Transverse colon (tissue), 4 donors: ENCODE data around the gene ZNF566.

Experiments
- EP300 ChIP-seq: sonication (generic); formaldehyde crosslinking; IDR thresholded peaks from one replicate; pipeline ENCODE4 v1.6.1; 2017; ENCODE audit warnings: antibody characterized with exemption, low read depth
- POLR2AphosphoS5 ChIP-seq, 3 donors: sonication (generic); formaldehyde crosslinking; IDR thresholded peaks; one replicate each; pipeline ENCODE4 v1.6.1; 2016; ENCODE audit warnings: antibody characterized with exemption in 3 of 3
- TF ChIP-seq, protein P1 (sequence below), 5 experiments: fragments of 200-600 bp in 3 of 5; fragments of 450-650 bp in 2 of 5; sonication (generic) in 3 of 5; IDR thresholded peaks; 1 replicate in 2 of 5; 2 replicates in 3 of 5; pipeline ENCODE4 v1.5.1; 2016 to 2017; ENCODE audit warnings: antibody characterized with exemption in 5 of 5, inconsistent platforms in 3 of 5, mild to moderate bottlenecking in 2 of 5, moderate library complexity in 1 of 5

DNA sequence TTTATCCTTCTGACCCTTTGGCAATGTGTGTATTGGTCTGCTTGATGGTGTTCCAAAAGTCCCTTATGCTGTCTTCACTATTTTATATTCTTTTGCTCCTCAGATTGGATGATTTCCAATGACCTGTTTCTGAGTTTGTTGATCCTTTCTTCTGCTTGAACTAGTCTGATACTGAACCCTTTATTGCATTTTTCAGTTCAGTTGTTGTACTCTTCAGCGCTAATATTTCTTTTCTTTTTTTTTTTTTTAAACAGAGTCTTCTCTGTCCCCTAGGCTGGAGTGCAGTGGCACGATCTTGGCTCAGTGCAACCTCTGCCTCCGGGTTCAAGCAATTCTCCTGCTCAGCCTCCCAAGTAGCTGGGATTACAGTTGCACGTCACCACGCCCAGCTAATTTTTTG lies 12.6 kb upstream of the ZNF566 start:
- TF ChIP-seq EP300 (no peak), POLR2AphosphoS5 (IDR thresholded peaks at IDR 0.05) (no peak)
- TF ChIP-seq, protein P1, sequence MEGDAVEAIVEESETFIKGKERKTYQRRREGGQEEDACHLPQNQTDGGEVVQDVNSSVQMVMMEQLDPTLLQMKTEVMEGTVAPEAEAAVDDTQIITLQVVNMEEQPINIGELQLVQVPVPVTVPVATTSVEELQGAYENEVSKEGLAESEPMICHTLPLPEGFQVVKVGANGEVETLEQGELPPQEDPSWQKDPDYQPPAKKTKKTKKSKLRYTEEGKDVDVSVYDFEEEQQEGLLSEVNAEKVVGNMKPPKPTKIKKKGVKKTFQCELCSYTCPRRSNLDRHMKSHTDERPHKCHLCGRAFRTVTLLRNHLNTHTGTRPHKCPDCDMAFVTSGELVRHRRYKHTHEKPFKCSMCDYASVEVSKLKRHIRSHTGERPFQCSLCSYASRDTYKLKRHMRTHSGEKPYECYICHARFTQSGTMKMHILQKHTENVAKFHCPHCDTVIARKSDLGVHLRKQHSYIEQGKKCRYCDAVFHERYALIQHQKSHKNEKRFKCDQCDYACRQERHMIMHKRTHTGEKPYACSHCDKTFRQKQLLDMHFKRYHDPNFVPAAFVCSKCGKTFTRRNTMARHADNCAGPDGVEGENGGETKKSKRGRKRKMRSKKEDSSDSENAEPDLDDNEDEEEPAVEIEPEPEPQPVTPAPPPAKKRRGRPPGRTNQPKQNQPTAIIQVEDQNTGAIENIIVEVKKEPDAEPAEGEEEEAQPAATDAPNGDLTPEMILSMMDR (IDR thresholded peaks at IDR 0.05): no peak
